Panc1 (cell line): Measurements from ENCODE around the gene NRCAM. TPM values are rescaled to one million over a fixed set of nuclear protein-coding genes. Genes with fewer than 3 reads are reported as not detected.

Experiments used
- ATAC-seq: fragments of 200-7000 bp; cut with Tn5 transposase; 2 replicates; pipeline ENCODE4 v1.9.1; 2020; ENCODE audit warnings: mild to moderate bottlenecking, moderate library complexity
- BruUV-seq: library from RNA; stranded (reverse); fragments of 400-500 nt; replicated peaks from 2 replicates; lab custom pipeline; 2021; lab: Mats Ljungman, UMichigan
- CTCF ChIA-PET: fragments of 300-600 bp; sonication (Branson Sonifier 250); formaldehyde crosslinking; loops from one replicate; lab custom pipeline; 2022; ENCODE audit warnings: antibody characterized with exemption; lab: Charles Lee
- POLR2A ChIA-PET: fragments of 300-600 bp; sonication (Branson Sonifier 250); formaldehyde crosslinking; loops from one replicate; lab custom pipeline; 2022; ENCODE audit warnings: antibody characterized with exemption; lab: Charles Lee
- DNase-seq: peaks from one replicate; pipeline ENCODE4 v3.0.0-alpha.2; 2010; ENCODE audit warnings: low read depth, low spot score
- H3K27ac ChIP-seq: 2 replicates; pipeline ENCODE4 v1.5.1; 2011; ENCODE audit warnings: mild to moderate bottlenecking, low read length, inconsistent platforms
- H3K27me3 ChIP-seq: fragments of 200-500 bp; sonication (Bioruptor generic); 2 replicates; pipeline ENCODE4 v1.6.0; 2014; ENCODE audit warnings: low read length, inconsistent platforms; ENCODE audit not compliant: control insufficient read depth, insufficient read depth
- H3K36me3 ChIP-seq: fragments of 200-500 bp; sonication (Bioruptor generic); 2 replicates; pipeline ENCODE4 v1.5.1; 2014; ENCODE audit warnings: inconsistent platforms, mild to moderate bottlenecking, low read length, moderate library complexity; ENCODE audit not compliant: control insufficient read depth, insufficient read depth
- H3K4me1 ChIP-seq: 2 replicates; pipeline ENCODE4 v1.5.1; 2011; ENCODE audit warnings: inconsistent platforms, mild to moderate bottlenecking, low read length, moderate library complexity; ENCODE audit not compliant: control insufficient read depth, insufficient read depth
- H3K4me3 ChIP-seq, 2 experiments: 2 replicates each; pipeline ENCODE4 v1.5.1; 2011 to 2012; ENCODE audit warnings: low read depth in 2 of 2, low read length in 2 of 2, mild to moderate bottlenecking in 2 of 2, inconsistent platforms in 1 of 2, moderate library complexity in 1 of 2
- H3K9me3 ChIP-seq: fragments of 200-500 bp; sonication (Bioruptor generic); 2 replicates; pipeline ENCODE4 v1.5.1; 2014; ENCODE audit warnings: low read depth, mild to moderate bottlenecking, inconsistent platforms, low read length, moderate library complexity; ENCODE audit not compliant: control insufficient read depth, insufficient read depth
- CTCF ChIP-seq: fragments of 450-650 bp; IDR thresholded peaks from 2 replicates; pipeline ENCODE4 v1.5.1; 2017; ENCODE audit warnings: mild to moderate bottlenecking
- POLR2AphosphoS5 ChIP-seq: IDR thresholded peaks from 2 replicates; pipeline ENCODE4 v1.6.1; 2012; ENCODE audit warnings: mild to moderate bottlenecking, low read depth, low read length, moderate library complexity
- REST ChIP-seq, 2 experiments: IDR thresholded peaks; 2 replicates each; pipeline ENCODE4 v1.6.1; 2011 to 2012; ENCODE audit warnings: low read depth in 2 of 2, control low read depth in 1 of 2, low read length in 1 of 2, mild to moderate bottlenecking in 1 of 2, moderate library complexity in 1 of 2; ENCODE audit not compliant: insufficient read depth in 1 of 2
- SIN3A ChIP-seq: IDR thresholded peaks from 2 replicates; pipeline ENCODE4 v1.6.1; 2012; ENCODE audit warnings: low read depth, mild to moderate bottlenecking, low read length, moderate library complexity, borderline replicate concordance; ENCODE audit not compliant: insufficient read depth
- TCF7L2 ChIP-seq: IDR thresholded peaks from 2 replicates; pipeline ENCODE4 v1.6.1; 2011; ENCODE audit warnings: mild to moderate bottlenecking, low read depth, low read length, inconsistent platforms
- in situ Hi-C: cut with HindIII; loops from 2 replicates; pipeline ENCODE4 v1.10.0; 2016; ENCODE audit warnings: low sequenced_read_pairs, low pct_unique_long_range_greater_than_20kb
- intact Hi-C: fragments of 100-400 bp; cut with micrococcal nuclease; formaldehyde crosslinking; loops from one replicate; pipeline ENCODE4 v1.10.0; 2022; ENCODE audit not compliant: unreplicated experiment
- total RNA-seq: library from RNA; stranded (reverse); gene quantifications from one replicate; pipeline ENCODE4 v1.2.1, GENCODE V29; 2021; ENCODE audit not compliant: unreplicated experiment

NRCAM gene
- total RNA-seq, 1 experiment from 2014 or later, result 0.21 TPM

GRCh38 chr7:108267615-108268014 lies 188.6 kb downstream of the NRCAM start:
- Histone ChIP-seq H3K27ac (no peak overlapping the region), H3K4me1 (no peaks in the 10 kb centered on the region), H3K4me3 (no peak overlapping the region), H3K9me3 (no peaks in the 10 kb centered on the region), H3K36me3 (no peaks in the 10 kb centered on the region), H3K27me3 (peaks cover 5% of the 10 kb centered on the region)
- no TSS peak for BruUV-seq
- in situ Hi-C loops, result no loop called here
- TF ChIP-seq SIN3A (no peak), POLR2AphosphoS5 (no peak)
- intact Hi-C loops, result no loop called here
- no peak for DNase-seq
- ATAC-seq, result no peak
- ChIA-PET POLR2A (no interaction called here), CTCF (no interaction called here)

DNA sequence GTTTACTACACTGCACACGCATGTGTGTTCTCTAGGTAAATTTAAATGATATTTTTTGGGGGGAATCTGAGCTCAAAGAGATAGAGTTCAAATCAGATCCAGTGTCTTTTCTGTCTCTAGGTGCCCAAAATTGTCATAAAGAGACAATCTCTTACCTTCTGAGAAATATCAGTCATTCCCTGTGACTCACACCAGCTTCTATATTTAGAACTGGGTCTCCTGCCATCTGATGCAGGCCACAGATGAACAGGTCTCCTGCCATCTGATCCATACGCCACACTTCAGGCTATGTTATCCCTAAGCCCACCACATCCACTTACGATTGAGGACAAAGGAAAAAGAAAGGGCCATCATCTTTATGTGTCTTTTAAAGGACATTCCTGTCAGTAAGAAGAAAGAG lies 189.7 kb downstream of the NRCAM start:
- Histone ChIP-seq H3K9me3 (no peaks in the 10 kb centered on the region), H3K27me3 (peaks cover 5% of the 10 kb centered on the region), H3K4me1 (no peaks in the 10 kb centered on the region), H3K4me3 (no peak overlapping the region), H3K27ac (no peak overlapping the region), H3K36me3 (no peaks in the 10 kb centered on the region)
- BruUV-seq, result no TSS peak
- DNase-seq (no peak), ATAC-seq (no peak)
- ChIA-PET CTCF (no interaction called here), POLR2A (no interaction called here)
- in situ Hi-C loops (no loop called here), intact Hi-C loops (no loop called here)
- TF ChIP-seq REST (IDR thresholded peaks at IDR 0.05; ENCODE audit: insufficient read depth in 1 of 2, low read depth in 2 of 2, low read length in 1 of 2), result no peak
- TF ChIP-seq POLR2AphosphoS5, result no peak
- no peak for TF ChIP-seq TCF7L2
- TF ChIP-seq SIN3A, result no peak
- no peak for TF ChIP-seq CTCF

GRCh38 chr7:108266035-108266434 lies 190.2 kb downstream of the NRCAM start:
- no TSS peak for BruUV-seq
- TF ChIP-seq POLR2AphosphoS5, result no peak
- Histone ChIP-seq H3K9me3 (no peaks in the 10 kb centered on the region), H3K4me1 (no peaks in the 10 kb centered on the region), H3K27ac (no peak overlapping the region), H3K4me3 (no peak overlapping the region), H3K27me3 (peaks cover 5% of the 10 kb centered on the region), H3K36me3 (no peaks in the 10 kb centered on the region)
- ChIA-PET POLR2A (no interaction called here), CTCF (no interaction called here)
- ATAC-seq (no peak), DNase-seq (no peak)
- in situ Hi-C loops, result no loop called here
- intact Hi-C loops, result no loop called here
